ENCODE results near the gene MTPN. TPM values are rescaled to one million over a fixed set of nuclear protein-coding genes. Genes with fewer than 3 reads are reported as not detected.

The MTPN gene
- total and polyA plus RNA-seq, 10 of the 15 experiments (the other 5 are each of a cell fraction or from before 2014, with no cell fraction given): 38.7 to 146 (median 85.4) TPM

DNA sequence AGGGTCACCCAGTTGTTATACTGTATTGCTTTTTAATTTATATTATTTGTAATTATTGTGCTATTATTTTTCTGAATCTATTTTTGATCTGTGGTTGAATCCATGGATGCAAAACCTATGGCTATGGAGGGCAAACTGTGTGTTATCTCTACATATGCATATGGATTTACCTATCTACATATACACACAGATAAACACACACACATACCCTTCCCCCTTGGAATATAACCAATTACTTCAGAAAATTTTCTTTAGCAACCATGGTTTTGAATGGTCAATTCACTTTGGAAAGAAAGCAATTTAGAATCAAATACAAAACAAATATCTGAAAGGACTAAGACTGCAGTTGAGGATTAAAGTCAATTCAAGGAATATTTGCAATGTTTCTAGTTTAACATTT, 39.1 kb downstream of the MTPN start:
- Histone ChIP-seq H4K20me1 (ENCODE audit: control insufficient read depth, insufficient read depth) (no peaks in the 10 kb centered on the region), H3K4me1 (ENCODE audit: control insufficient read depth, insufficient read depth, low read length) (peaks cover 9% of the 10 kb centered on the region), H3K4me2 (ENCODE audit: control insufficient read depth, insufficient read depth) (no peak overlapping the region), H3K9ac (ENCODE audit: control insufficient read depth, insufficient read depth, low read length) (no peak overlapping the region), H3K36me3 (ENCODE audit: control insufficient read depth in 2 of 2, insufficient read depth in 2 of 2, low read length in 1 of 2) (no peaks in the 10 kb centered on the region; a peak in 1 of 4 replicates), H3K27me3 (replicated peaks in 1 of 2; ENCODE audit: control insufficient read depth in 2 of 2, insufficient read depth in 2 of 2, low read length in 1 of 2) (no peaks in the 10 kb centered on the region), H2AFZ (ENCODE audit: control insufficient read depth, low read depth, low read length) (no peak overlapping the region), H3K4me3 (no peak overlapping the region), H3K9me3 (replicated peaks; ENCODE audit: control insufficient read depth, insufficient read depth, low read length) (no peaks in the 10 kb centered on the region), H3K79me2 (ENCODE audit: control insufficient read depth, insufficient read depth, low read length) (peaks cover 56% of the 10 kb centered on the region), H3K27ac (ENCODE audit: control insufficient read depth, insufficient read depth) (no peak overlapping the region)
- RAD21 ChIA-PET (ENCODE audit: unreplicated experiment): interaction anchor here (0.9 kb wide), 3 partner anchors 28 to 54 kb away, joined by 3 read pairs; no protein-coding TSS in a partner anchor
- intact Hi-C loops (cut with micrococcal nuclease; ENCODE audit: unreplicated experiment) (loop anchor here (5.0 kb wide), 1 partner anchor 34 kb away; no protein-coding TSS in a partner anchor), in situ Hi-C loops (cut with MboI) (no loop called here)
- DNase-seq (ENCODE audit: low read depth, low spot score) (no peak), FAIRE-seq (no peak), ATAC-seq (no peak)
- no TSS peak for BruUV-seq (replicated peaks)
- TF ChIP-seq SIX5 (IDR thresholded peaks at IDR 0.05; ENCODE audit: low read depth, low read length, severe bottlenecking): no peak
- TF ChIP-seq CREB1 (IDR thresholded peaks at IDR 0.05; ENCODE audit: low read depth): no peak
- no peak for TF ChIP-seq KLF5 (IDR thresholded peaks at IDR 0.05; ENCODE audit: partially characterized antibody)
- TF ChIP-seq CTCF (IDR thresholded peaks at IDR 0.05 in 2 of 3, conservative IDR thresholded peaks at IDR 0.05 in 1 of 3; ENCODE audit: control insufficient read depth in 2 of 3, extremely low read depth in 1 of 3, insufficient read depth in 1 of 3, low read depth in 3 of 3, low read length in 3 of 3): no peak
- no peak for TF ChIP-seq ZNF207 (IDR thresholded peaks at IDR 0.05; ENCODE audit: borderline replicate concordance)
- TF ChIP-seq NR2C2 (IDR thresholded peaks at IDR 0.05; ENCODE audit: borderline replicate concordance, control insufficient read depth, insufficient read length, low read depth): no peak
- no peak for TF ChIP-seq PRDM15 (CRISPR knock-in tag; IDR thresholded peaks at IDR 0.05)
- TF ChIP-seq SMC3 (IDR thresholded peaks at IDR 0.05; ENCODE audit: borderline replicate concordance, low read length): no peak
- no peak for TF ChIP-seq PAX5 (IDR thresholded peaks at IDR 0.05; ENCODE audit: borderline replicate concordance, low read depth, low read length)
- no peak for TF ChIP-seq HCFC1 (IDR thresholded peaks at IDR 0.05; ENCODE audit: low read length)
- TF ChIP-seq KDM1A (IDR thresholded peaks at IDR 0.05; ENCODE audit: borderline replicate concordance): no peak
- no peak for TF ChIP-seq CHD4 (IDR thresholded peaks at IDR 0.05)
- no peak for TF ChIP-seq POU2F2 (IDR thresholded peaks at IDR 0.05; ENCODE audit: borderline replicate concordance, low read depth, low read length)
- TF ChIP-seq, protein P1, sequence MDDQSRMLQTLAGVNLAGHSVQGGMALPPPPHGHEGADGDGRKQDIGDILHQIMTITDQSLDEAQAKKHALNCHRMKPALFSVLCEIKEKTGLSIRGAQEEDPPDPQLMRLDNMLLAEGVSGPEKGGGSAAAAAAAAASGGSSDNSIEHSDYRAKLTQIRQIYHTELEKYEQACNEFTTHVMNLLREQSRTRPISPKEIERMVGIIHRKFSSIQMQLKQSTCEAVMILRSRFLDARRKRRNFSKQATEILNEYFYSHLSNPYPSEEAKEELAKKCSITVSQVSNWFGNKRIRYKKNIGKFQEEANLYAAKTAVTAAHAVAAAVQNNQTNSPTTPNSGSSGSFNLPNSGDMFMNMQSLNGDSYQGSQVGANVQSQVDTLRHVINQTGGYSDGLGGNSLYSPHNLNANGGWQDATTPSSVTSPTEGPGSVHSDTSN (IDR thresholded peaks at IDR 0.05; ENCODE audit: insufficient replicate concordance, low read depth, low read length): no peak
- TF ChIP-seq FOXM1 (IDR thresholded peaks at IDR 0.05; ENCODE audit: low read depth, low read length): no peak
- TF ChIP-seq IKZF2 (IDR thresholded peaks at IDR 0.05): no peak
- POLR2A ChIA-PET: no interaction called here
- CTCF ChIA-PET: interaction anchor here (1.4 to 2.3 kb wide), 2 partner anchors 18 to 71 kb away, joined by 4 to 7 read pairs; no protein-coding TSS in a partner anchor
- SMC1A ChIA-PET (ENCODE audit: uncharacterized antibody, unreplicated experiment): interaction anchor here (1.0 to 2.4 kb wide), 7 partner anchors 8 to 39 kb away, joined by 3 to 13 read pairs (median 6); no protein-coding TSS in a partner anchor

Measured in GM12878 (cell line).